Testis (tissue), 2 donors: Measurements from ENCODE around the gene IST1.

Source experiments
- CTCF ChIP-seq, 3 experiments: fragments of 450-650 bp in 2 of 3; fragments of 200-600 bp in 1 of 3; sonication (generic) in 1 of 3; IDR thresholded peaks; one replicate each; pipeline ENCODE4 v1.5.1; 2016 to 2019; ENCODE audit warnings: antibody characterized with exemption in 3 of 3, mild to moderate bottlenecking in 2 of 3, moderate library complexity in 1 of 3
- POLR2A ChIP-seq: fragments of 450-650 bp; IDR thresholded peaks from one replicate; pipeline ENCODE4 v1.6.1; 2017; ENCODE audit warnings: antibody characterized with exemption, mild to moderate bottlenecking, moderate library complexity

DNA sequence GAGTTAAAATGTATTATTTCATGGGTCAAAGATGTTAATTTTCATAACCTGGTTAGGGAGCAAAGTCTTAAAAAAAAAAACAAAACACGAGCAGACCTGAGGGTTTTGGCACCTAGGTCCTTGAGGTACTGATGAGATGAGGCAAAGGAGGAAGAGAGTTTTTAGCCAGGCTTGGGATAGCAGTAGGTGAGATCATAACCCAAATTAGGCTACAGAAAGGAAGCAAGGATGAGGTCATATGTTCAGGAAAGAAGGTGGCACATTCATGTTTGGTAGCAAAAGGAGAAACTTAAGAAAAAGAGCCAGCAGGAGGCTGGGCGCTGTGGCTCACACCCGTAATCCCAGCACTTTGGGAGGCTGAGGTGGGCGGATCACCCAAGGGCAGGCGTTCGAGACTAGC is 46.7 kb upstream of the IST1 start:
- TF ChIP-seq POLR2A = no peak
- TF ChIP-seq CTCF (IDR thresholded peaks at IDR 0.05) = no peak
